GM20000 (cell line): ENCODE measurements around the gene KRTAP19-4.
"Not testable (repeated sequence)": the region's sequence is repeated elsewhere in the genome, so short reads cannot be mapped to it uniquely, and the experiment has no call there.

Experiments
- DNase-seq: peaks from one replicate; pipeline ENCODE4 v3.0.0; 2012; ENCODE audit warnings: low spot score
- TF ChIP-seq, protein P1 (sequence below): IDR thresholded peaks from 2 replicates; pipeline ENCODE4 v1.5.1; 2012; ENCODE audit warnings: mild to moderate bottlenecking, control low read depth; ENCODE audit errors: extremely low read depth, missing control alignments

Gene KRTAP19-4, protein sequence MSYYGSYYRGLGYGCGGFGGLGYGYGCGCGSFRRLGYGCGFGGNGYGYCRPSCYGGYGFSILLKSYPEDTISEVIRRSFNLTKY

DNA sequence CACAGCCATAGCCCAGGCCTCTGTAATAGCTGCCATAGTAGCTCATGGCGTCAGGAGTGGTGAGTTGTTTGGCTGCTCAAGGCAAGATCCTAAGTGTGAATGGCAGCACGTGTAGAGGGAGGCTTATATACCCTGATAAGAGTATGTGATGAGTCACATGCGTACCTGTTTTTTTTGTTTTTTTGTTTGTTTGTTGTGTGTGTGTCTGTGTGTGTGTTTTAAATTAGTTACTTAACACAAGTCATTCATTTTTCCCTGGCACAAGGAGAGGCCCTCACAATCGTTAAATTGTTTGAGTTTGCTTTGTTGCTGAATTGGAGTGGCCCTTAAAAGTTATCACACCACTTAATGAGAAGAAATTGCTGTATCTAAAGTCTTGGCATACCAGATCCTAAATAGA lies at the start of gene KRTAP19-4:
TSS of gene KRTAP19-4 (minus strand) at position 101 of the 400 bp plus-strand sequence. CDS start at position 46, 55 bp downstream.
- no peak for DNase-seq
- TF ChIP-seq, protein P1, sequence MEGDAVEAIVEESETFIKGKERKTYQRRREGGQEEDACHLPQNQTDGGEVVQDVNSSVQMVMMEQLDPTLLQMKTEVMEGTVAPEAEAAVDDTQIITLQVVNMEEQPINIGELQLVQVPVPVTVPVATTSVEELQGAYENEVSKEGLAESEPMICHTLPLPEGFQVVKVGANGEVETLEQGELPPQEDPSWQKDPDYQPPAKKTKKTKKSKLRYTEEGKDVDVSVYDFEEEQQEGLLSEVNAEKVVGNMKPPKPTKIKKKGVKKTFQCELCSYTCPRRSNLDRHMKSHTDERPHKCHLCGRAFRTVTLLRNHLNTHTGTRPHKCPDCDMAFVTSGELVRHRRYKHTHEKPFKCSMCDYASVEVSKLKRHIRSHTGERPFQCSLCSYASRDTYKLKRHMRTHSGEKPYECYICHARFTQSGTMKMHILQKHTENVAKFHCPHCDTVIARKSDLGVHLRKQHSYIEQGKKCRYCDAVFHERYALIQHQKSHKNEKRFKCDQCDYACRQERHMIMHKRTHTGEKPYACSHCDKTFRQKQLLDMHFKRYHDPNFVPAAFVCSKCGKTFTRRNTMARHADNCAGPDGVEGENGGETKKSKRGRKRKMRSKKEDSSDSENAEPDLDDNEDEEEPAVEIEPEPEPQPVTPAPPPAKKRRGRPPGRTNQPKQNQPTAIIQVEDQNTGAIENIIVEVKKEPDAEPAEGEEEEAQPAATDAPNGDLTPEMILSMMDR, result no peak

DNA sequence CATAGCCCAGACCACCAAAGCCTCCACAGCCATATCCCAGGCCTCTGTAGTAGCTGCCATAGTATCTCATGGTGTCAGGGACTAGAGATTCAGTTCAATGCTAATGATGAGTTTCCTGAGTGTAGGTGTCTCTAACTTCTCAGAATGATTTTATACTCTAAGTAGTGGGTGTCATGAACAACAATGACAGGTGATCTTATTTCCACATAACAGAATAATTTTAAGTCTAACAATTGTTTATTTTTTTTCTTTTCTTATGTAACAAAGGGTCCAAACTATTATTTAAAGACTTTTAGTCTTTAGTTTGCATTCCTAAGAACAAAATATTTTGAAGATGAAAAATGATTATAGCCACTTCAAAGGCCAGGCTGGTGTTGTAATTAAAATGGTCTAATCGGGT lies 44.8 kb upstream of the KRTAP19-4 start, which contains the start of gene KRTAP19-6:
TSS of gene KRTAP19-6 (minus strand) at position 101 of the 400 bp plus-strand sequence. CDS start at position 70, 31 bp downstream.
- TF ChIP-seq, protein P1, result no peak
- DNase-seq, result no peak

DNA sequence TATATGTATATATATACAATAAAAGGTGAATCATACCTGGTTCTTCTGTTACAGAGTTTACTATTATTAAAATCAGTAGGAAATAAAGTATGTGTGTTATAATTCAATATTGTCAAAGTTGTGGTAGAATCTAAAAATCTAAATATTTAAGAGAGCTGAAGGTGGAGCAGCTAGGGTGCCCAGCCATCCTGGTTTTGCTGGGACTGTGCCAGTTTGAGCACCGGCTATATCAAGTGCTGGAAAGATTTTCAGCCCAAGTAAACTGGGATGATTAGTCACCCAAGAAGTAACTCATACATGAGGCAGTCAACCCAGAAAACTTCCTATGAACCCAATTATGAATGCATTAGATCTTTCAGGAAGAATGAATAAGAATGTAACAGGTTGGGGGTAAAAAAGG lies 21.9 kb upstream of the KRTAP19-4 start:
- DNase-seq, result no peak
- TF ChIP-seq, protein P1, result no peak

DNA sequence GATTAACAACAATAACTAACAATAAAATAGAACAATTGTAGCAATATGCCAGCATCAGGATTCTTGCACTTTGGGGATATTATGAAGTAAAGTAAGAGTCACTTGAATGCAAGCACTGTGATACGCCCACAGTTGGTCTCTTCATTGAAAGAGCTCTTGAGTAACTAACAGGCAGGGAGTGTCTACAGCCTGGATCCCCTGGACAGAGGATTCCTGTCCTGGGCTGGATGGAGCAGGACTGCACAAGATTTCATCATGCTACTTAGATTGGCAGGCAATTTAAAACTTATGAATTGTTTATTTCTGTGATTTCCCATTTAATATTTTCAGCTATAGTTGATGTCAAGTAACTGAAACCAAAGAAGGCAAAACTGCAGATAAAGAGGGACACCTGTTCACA lies 18.7 kb upstream of the KRTAP19-4 start:
- DNase-seq, result no peak
- TF ChIP-seq, protein P1, result no peak

DNA sequence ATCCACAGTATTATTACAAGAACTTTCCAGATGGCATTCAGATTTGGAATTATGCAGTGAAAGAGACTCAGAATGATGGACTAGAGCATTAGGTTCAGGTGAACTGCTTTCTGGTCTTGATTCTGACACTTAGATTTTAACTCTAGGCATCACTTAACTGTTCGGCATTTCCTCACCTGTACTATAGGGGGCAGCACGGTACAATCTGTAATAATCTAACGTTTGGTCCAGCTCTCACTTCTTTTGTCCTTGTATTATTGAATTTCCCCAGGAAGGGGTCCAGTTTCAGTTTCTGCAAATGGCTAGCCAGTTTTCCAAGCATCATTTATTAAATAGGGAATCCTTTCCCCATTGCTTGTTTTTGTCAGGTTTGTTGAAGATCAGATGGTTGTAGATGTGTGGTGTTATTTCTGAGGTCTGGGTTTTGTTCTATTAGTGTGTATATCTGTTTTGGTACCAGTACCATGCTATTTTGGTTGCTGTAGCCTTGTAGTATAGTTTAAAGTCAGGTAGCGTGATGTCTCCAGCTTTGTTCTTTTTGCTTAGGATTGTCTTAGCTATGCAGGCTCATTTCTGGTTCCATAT lies 8.7 kb upstream of the KRTAP19-4 start:
- not testable (repeated sequence) for DNase-seq

DNA sequence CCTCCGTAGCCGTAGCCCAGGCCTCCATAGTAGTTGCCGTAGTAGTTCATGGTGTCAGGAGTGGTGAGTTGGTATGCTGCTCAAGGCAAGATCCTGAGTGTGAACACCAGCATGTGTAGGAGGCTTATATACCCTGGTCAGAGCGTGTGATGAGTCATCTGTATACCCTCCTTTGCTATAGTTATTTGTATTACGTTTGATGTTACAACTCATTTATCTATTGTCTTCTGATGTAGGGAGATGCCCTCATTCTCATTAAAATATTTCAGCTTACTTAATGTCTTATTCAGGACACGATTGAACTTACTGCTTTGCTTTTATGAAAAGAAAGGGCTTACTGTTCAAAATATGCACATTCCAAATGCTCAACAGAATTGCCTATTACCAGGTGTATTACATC lies 5.1 kb upstream of the KRTAP19-4 start, which contains the start of gene KRTAP19-5:
TSS of gene KRTAP19-5 (minus strand) at position 101 of the 400 bp plus-strand sequence. CDS start at position 50, 51 bp downstream.
- TF ChIP-seq, protein P1, result no peak
- DNase-seq, result no peak

DNA sequence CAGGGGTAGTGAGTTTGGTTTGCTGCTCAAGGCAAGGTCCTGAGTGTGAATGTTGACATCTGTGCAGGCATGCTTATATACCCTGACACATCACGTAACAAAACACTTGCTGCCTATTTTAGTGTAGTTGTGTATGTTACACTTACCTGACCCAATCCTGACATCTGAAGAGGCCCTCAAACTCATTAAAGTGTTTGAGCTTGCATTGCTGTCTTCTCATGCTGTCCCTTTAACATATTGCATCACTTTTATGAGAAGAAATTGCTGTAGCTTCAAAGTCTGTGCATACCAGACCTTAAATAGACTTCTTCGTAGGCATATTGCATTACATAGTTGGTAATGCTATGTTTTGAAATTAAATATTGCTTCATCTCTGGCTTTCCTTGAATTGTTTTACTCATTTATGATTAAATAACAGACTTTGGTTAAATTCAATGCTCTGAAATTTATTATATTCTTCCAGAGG lies 5.0 kb downstream of the KRTAP19-4 start, which contains the start of gene KRTAP19-3:
TSS of gene KRTAP19-3 (minus strand) at position 51 of the 466 bp plus-strand sequence. CDS start 56 bp downstream, outside the sequence.
- DNase-seq, result no peak
- TF ChIP-seq, protein P1, result no peak

DNA sequence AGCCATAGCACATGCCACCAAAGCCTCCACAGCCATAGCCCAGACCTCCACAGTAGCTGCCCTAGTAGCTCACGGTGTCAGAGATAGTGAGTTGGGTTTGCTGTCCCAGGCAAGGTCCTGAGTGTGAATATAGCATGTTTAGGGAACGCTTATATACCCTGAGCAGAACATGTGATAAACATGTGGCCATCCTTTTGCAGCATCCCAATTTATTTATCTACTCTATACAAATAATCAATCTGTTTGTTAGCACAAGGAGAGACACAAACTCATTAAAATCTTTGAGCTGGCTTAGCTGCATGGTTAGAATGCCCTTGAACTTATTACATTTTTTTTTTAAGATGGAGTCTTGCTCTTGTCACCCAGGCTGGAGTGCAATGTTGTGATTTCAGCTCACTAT lies 9.6 kb downstream of the KRTAP19-4 start, which contains the start of gene KRTAP19-2:
TSS of gene KRTAP19-2 (minus strand) at position 101 of the 400 bp plus-strand sequence. CDS start at position 13, 88 bp downstream.
- no peak for DNase-seq
- TF ChIP-seq, protein P1, result no peak
